Colonic mucosa (tissue), 4 donors: Measurements from ENCODE around the gene CNN1. TPM values are rescaled to one million over a fixed set of nuclear protein-coding genes. Genes with fewer than 3 reads are reported as not detected.

Source experiments
- DNase-seq: peaks from one replicate; pipeline ENCODE4 v3.0.0-alpha.2; 2020
- H3K27ac ChIP-seq: fragments of 200-600 bp; one replicate; pipeline ENCODE4 v1.8.0; 2021
- H3K27me3 ChIP-seq: fragments of 200-600 bp; one replicate; pipeline ENCODE4 v1.8.0; 2021
- H3K36me3 ChIP-seq: fragments of 200-600 bp; one replicate; pipeline ENCODE4 v1.8.0; 2021
- H3K4me1 ChIP-seq: fragments of 200-600 bp; one replicate; pipeline ENCODE4 v1.8.0; 2021; ENCODE audit warnings: mild to moderate bottlenecking
- H3K4me3 ChIP-seq: fragments of 200-600 bp; one replicate; pipeline ENCODE4 v1.8.0; 2021
- H3K9ac ChIP-seq, 2 donors: one replicate each; pipeline ENCODE4 v1.7.0; 2013; ENCODE audit warnings: control low read depth in 2 of 2, low read depth in 2 of 2, low read length in 2 of 2
- H3K9me3 ChIP-seq: fragments of 200-600 bp; one replicate; pipeline ENCODE4 v1.8.0; 2021
- intact Hi-C: fragments of 100-400 bp; cut with DNase I; formaldehyde crosslinking; loops from one replicate; pipeline ENCODE4 v1.14.1; 2022
- total RNA-seq, 2 donors: library from RNA; stranded (reverse); fragmentation: NEBNext Ultra II Directional in 1 of 2; extraction: Animal tissue kit (Norgen Biotek cat#: 25700) in 1 of 2; gene quantifications; one replicate each; pipeline ENCODE4 v1.2.1, GENCODE V29; 2021
- TF ChIP-seq, protein P1 (sequence below): fragments of 200-600 bp; IDR thresholded peaks from one replicate; pipeline ENCODE4 v1.8.0; 2022; ENCODE audit warnings: antibody characterized with exemption, mild to moderate bottlenecking
- donor health status: healthy.
- donor health status: DM: no; HTN: no; CAD: no.
- donor health status: DM: no; HTN: no; CAD: no.

The CNN1 gene
- total RNA-seq, 2 donors from 2014 or later, result 10.7 to 354 TPM

- TF ChIP-seq, protein P1, sequence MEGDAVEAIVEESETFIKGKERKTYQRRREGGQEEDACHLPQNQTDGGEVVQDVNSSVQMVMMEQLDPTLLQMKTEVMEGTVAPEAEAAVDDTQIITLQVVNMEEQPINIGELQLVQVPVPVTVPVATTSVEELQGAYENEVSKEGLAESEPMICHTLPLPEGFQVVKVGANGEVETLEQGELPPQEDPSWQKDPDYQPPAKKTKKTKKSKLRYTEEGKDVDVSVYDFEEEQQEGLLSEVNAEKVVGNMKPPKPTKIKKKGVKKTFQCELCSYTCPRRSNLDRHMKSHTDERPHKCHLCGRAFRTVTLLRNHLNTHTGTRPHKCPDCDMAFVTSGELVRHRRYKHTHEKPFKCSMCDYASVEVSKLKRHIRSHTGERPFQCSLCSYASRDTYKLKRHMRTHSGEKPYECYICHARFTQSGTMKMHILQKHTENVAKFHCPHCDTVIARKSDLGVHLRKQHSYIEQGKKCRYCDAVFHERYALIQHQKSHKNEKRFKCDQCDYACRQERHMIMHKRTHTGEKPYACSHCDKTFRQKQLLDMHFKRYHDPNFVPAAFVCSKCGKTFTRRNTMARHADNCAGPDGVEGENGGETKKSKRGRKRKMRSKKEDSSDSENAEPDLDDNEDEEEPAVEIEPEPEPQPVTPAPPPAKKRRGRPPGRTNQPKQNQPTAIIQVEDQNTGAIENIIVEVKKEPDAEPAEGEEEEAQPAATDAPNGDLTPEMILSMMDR, result no peak
- Histone ChIP-seq H3K9ac (peak within 1 kb of the TSS; percentile 63 to 73), H3K27me3 (no peaks in the 10 kb centered on the region), H3K27ac (peak within 1 kb of the TSS; percentile 94), H3K9me3 (no peaks in the 10 kb centered on the region), H3K4me1 (no peaks in the 10 kb centered on the region), H3K36me3 (no peaks in the 10 kb centered on the region), H3K4me3 (peak within 1 kb of the TSS; percentile 98)
- intact Hi-C loops, result no loop called here
- DNase-seq, result peak; percentile 94
These were observed 33.0 kb upstream of the CNN1 start, which contains the start of gene ZNF653 for GRCh38 chr19:11505504-11506100. Gene ZNF653, minus strand, starts transcription at chr19:11505839. Its CDS starts 53 bp downstream, at chr19:11505786.

DNA sequence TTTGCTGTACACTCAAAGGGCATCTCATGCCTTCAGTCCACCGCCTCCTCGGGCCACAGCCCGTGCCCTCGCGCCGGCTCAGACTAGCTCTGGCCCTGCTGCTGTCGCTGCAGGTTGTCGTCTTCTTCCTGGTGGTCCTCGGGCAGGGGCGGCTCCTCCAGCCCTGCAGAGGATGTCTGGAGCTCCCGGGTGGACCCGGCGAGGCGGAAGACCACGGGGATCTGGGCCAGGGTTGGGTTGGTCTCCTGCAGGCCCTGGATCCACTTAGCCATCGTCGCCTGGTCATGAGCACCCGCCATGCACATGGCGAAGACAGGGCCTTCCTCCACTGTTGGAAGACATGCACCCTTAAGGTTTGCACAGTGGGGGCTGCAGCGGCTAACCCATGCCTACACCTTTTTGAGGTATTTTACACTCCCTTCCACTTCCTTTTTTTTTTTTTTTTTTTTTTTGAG, 32.5 kb upstream of the CNN1 start:
- Histone ChIP-seq H3K4me3 (peak overlapping the region; percentile 98), H3K9me3 (no peaks in the 10 kb centered on the region), H3K9ac (peak overlapping the region; percentile 59 to 73), H3K27me3 (no peaks in the 10 kb centered on the region), H3K4me1 (no peaks in the 10 kb centered on the region), H3K27ac (peak overlapping the region; percentile 94), H3K36me3 (no peaks in the 10 kb centered on the region)
- no peak for DNase-seq
- intact Hi-C loops, result no loop called here
- TF ChIP-seq, protein P1, result no peak

DNA sequence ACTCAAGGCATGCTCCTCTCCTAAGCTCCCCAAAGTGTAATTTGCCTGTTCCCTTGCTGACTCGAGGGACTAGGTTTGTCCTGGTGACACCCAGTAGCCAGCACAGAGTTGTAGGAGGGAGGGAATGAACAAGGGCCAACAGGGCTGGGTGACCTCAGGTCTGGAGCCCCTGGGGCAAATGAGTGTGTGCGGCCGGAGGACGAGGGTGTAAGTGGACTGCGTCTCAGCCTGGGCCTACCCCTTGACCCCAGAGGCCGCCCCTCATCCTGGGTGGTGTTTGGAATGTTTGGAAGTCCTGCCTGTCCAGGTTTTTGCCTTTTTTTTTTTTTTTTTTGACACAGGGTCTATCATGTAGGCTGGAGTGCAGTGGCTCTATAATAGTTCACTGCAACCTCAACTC, 31.7 kb upstream of the CNN1 start:
- TF ChIP-seq, protein P1, result no peak
- Histone ChIP-seq H3K4me3 (no peak overlapping the region), H3K9ac (no peak overlapping the region), H3K9me3 (no peaks in the 10 kb centered on the region), H3K27ac (no peak overlapping the region), H3K36me3 (no peaks in the 10 kb centered on the region), H3K27me3 (no peaks in the 10 kb centered on the region), H3K4me1 (no peaks in the 10 kb centered on the region)
- DNase-seq, result no peak
- intact Hi-C loops, result no loop called here

GRCh38 chr19:11507370-11508078, 31.1 kb upstream of the CNN1 start:
- TF ChIP-seq, protein P1, result no peak
- H3K36me3 ChIP-seq, result no peaks in the 10 kb centered on the region
- intact Hi-C loops, result no loop called here
- no peak overlapping the region for H3K27ac ChIP-seq
- no peaks in the 10 kb centered on the region for H3K9me3 ChIP-seq
- no peaks in the 10 kb centered on the region for H3K4me1 ChIP-seq
- no peak overlapping the region for H3K4me3 ChIP-seq
- H3K9ac ChIP-seq, result no peak overlapping the region
- DNase-seq, result no peak
- no peaks in the 10 kb centered on the region for H3K27me3 ChIP-seq

DNA sequence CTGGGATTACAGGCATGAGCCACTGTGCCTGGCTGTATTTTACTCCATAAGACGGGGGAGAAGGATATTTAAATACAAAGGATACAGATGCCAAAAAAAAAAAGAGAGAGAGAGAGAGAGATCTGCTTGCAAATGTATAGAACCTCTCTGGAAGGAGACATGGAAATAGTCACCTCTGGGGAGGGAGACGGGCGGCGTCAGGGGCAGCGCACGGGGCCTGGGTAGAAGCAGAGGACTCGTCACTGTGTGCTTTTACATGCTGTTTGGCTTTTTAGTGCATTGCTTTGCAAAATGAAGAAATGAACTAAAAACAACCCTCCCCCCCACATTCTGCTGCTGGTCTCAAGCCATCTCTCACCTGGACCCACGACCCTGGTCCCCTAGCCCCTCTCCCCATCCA, 28.2 kb upstream of the CNN1 start:
- DNase-seq, result no peak
- H3K36me3 ChIP-seq, result no peaks in the 10 kb centered on the region

More for the DNA sequence above, 28.2 kb upstream of the CNN1 start:
- no peaks in the 10 kb centered on the region for H3K9me3 ChIP-seq
- TF ChIP-seq, protein P1, result no peak
- H3K9ac ChIP-seq, result no peak overlapping the region
- H3K4me1 ChIP-seq, result no peaks in the 10 kb centered on the region
- no peak overlapping the region for H3K27ac ChIP-seq
- H3K4me3 ChIP-seq, result no peak overlapping the region
- H3K27me3 ChIP-seq, result no peaks in the 10 kb centered on the region
- intact Hi-C loops, result no loop called here
